Activated CD8-positive, alpha-beta T cell treated with anti-CD3 and anti-CD28 coated beads for 36 hours (primary cell): ENCODE measurements around the gene ZNF516. TPM values are rescaled to one million over a fixed set of nuclear protein-coding genes. Genes with fewer than 3 reads are reported as not detected.
"Not testable (repeated sequence)": the region's sequence is repeated elsewhere in the genome, so short reads cannot be mapped to it uniquely, and the experiment has no call there.

Experiments
- ATAC-seq: fragments of 200-7000 bp; cut with Tn5 transposase; one replicate; pipeline ENCODE4 v1.10.0; 2021; ENCODE audit warnings: mild to moderate bottlenecking, moderate library complexity
- CTCF ChIA-PET: fragments of 350-600 bp; sonication (Branson Sonifier 250); formaldehyde crosslinking; loops from one replicate; lab custom pipeline; 2021; ENCODE audit warnings: antibody characterized with exemption; lab: Charles Lee
- POLR2A ChIA-PET: fragments of 350-600 bp; sonication (Branson Sonifier 250); formaldehyde crosslinking; loops from one replicate; lab custom pipeline; 2021; ENCODE audit warnings: antibody characterized with exemption; lab: Charles Lee
- DNase-seq: peaks from one replicate; pipeline ENCODE4 v3.0.0-alpha.2; 2020
- H3K27ac Mint-ChIP-seq: one replicate; pipeline ENCODE4 v1.8.0; 2021; ENCODE audit warnings: mild to moderate bottlenecking, mixed read lengths
- H3K27me3 Mint-ChIP-seq: one replicate; pipeline ENCODE4 v1.8.0; 2021; ENCODE audit warnings: mixed read lengths
- H3K36me3 Mint-ChIP-seq: one replicate; pipeline ENCODE4 v1.8.0; 2021; ENCODE audit warnings: low read depth, mixed read lengths
- H3K4me1 Mint-ChIP-seq: one replicate; pipeline ENCODE4 v1.8.0; 2021; ENCODE audit warnings: low read depth, mixed read lengths
- H3K4me3 Mint-ChIP-seq: one replicate; pipeline ENCODE4 v1.8.0; 2021; ENCODE audit warnings: mild to moderate bottlenecking, moderate library complexity, mixed read lengths
- H3K9me3 Mint-ChIP-seq: one replicate; pipeline ENCODE4 v1.8.0; 2021; ENCODE audit warnings: mixed read lengths
- CTCF ChIP-seq: fragments of 200-600 bp; IDR thresholded peaks from one replicate; pipeline ENCODE4 v1.8.0; 2022; ENCODE audit warnings: antibody characterized with exemption, mild to moderate bottlenecking
- intact Hi-C: fragments of 100-400 bp; cut with micrococcal nuclease; formaldehyde crosslinking; loops from one replicate; pipeline ENCODE4 v1.10.0; 2022
- total RNA-seq, 2 experiments: library from RNA; stranded (reverse); gene quantifications; one replicate each; pipeline ENCODE4 v1.2.3, GENCODE V29; 2021

Gene ZNF516
- total RNA-seq, 2 experiments from 2014 or later = 7.0 to 10.5 TPM

GRCh38 chr18:76479351-76480238 is 15.4 kb downstream of the ZNF516 start:
- TF ChIP-seq CTCF = no peak
- POLR2A ChIA-PET = no interaction called here
- DNase-seq (no peak), ATAC-seq (no peak)
- H3K36me3 Mint-ChIP-seq = peaks cover 3% of the 10 kb centered on the region
- CTCF ChIA-PET = no interaction called here
- H3K4me1 Mint-ChIP-seq = peaks cover 30% of the 10 kb centered on the region
- no peaks in the 10 kb centered on the region for H3K9me3 Mint-ChIP-seq
- H3K27me3 Mint-ChIP-seq = peaks cover 2% of the 10 kb centered on the region
- no peak overlapping the region for H3K4me3 Mint-ChIP-seq
- H3K27ac Mint-ChIP-seq = no peak overlapping the region
- intact Hi-C loops = no loop called here

GRCh38 chr18:76476665-76477561 is 18.1 kb downstream of the ZNF516 start:
- CTCF ChIA-PET = interaction anchor here (0.8 to 1.1 kb wide), 2 partner anchors 78 kb away, joined by 3 read pairs; no protein-coding TSS in a partner anchor
- TF ChIP-seq CTCF = no peak
- intact Hi-C loops = no loop called here
- POLR2A ChIA-PET = interaction anchor here (1.0 to 1.4 kb wide), 2 partner anchors 11 to 17 kb away, joined by 3 to 5 read pairs; no protein-coding TSS in a partner anchor
- Mint-ChIP-seq H3K27me3 (peaks cover 2% of the 10 kb centered on the region), H3K27ac (no peak overlapping the region), H3K36me3 (peaks cover 3% of the 10 kb centered on the region), H3K4me1 (peaks cover 37% of the 10 kb centered on the region), H3K4me3 (peak overlapping the region; percentile 40), H3K9me3 (no peaks in the 10 kb centered on the region)
- DNase-seq (no peak), ATAC-seq (peak; percentile 20)

GRCh38 chr18:76475450-76476194 is 19.4 kb downstream of the ZNF516 start:
- no peak for TF ChIP-seq CTCF
- no peaks in the 10 kb centered on the region for H3K36me3 Mint-ChIP-seq
- H3K4me1 Mint-ChIP-seq = peaks cover 37% of the 10 kb centered on the region
- CTCF ChIA-PET = interaction anchor here (1.1 kb wide), 1 partner anchor 77 kb away, joined by 3 read pairs; no protein-coding TSS in a partner anchor
- ATAC-seq (no peak), DNase-seq (no peak)
- intact Hi-C loops = no loop called here
- no peaks in the 10 kb centered on the region for H3K9me3 Mint-ChIP-seq
- POLR2A ChIA-PET = interaction anchor here (1.4 kb wide), 1 partner anchor 13 kb away, joined by 5 read pairs; no protein-coding TSS in a partner anchor
- no peak overlapping the region for H3K27ac Mint-ChIP-seq
- H3K4me3 Mint-ChIP-seq = no peak overlapping the region
- peaks cover 2% of the 10 kb centered on the region for H3K27me3 Mint-ChIP-seq

GRCh38 chr18:76474824-76475223 is 20.2 kb downstream of the ZNF516 start:
- CTCF ChIA-PET = interaction anchor here (1.2 kb wide), 2 partner anchors 14 to 75 kb away, joined by 3 read pairs; no protein-coding TSS in a partner anchor
- ATAC-seq = no peak
- no peak overlapping the region for H3K27ac Mint-ChIP-seq

GRCh38 chr18:76473521-76473920 is 21.5 kb downstream of the ZNF516 start:
- H3K9me3 Mint-ChIP-seq, intact Hi-C loops, H3K36me3 Mint-ChIP-seq, H3K27me3 Mint-ChIP-seq, ATAC-seq, DNase-seq, H3K4me3 Mint-ChIP-seq, H3K27ac Mint-ChIP-seq: not testable (repeated sequence)
- CTCF ChIA-PET = interaction anchor here (1.6 kb wide), 1 partner anchor 8 kb away, joined by 3 read pairs; no protein-coding TSS in a partner anchor
- peaks cover 43% of the 10 kb centered on the region for H3K4me1 Mint-ChIP-seq
- POLR2A ChIA-PET = interaction anchor here (0.9 kb wide), 1 partner anchor 10 kb away, joined by 3 read pairs; no protein-coding TSS in a partner anchor

More at GRCh38 chr18:76474824-76475223, 20.2 kb downstream of the ZNF516 start:
- peaks cover 2% of the 10 kb centered on the region for H3K27me3 Mint-ChIP-seq
- peaks cover 37% of the 10 kb centered on the region for H3K4me1 Mint-ChIP-seq
- POLR2A ChIA-PET = no interaction called here
- intact Hi-C loops = no loop called here
- DNase-seq = no peak
- no peak for TF ChIP-seq CTCF
- no peaks in the 10 kb centered on the region for H3K9me3 Mint-ChIP-seq
- H3K4me3 Mint-ChIP-seq = no peak overlapping the region
- no peaks in the 10 kb centered on the region for H3K36me3 Mint-ChIP-seq
